ENCODE results near the gene AEBP1.

AEBP1 gene

GRCh38 chr7:44073664-44074348 lies 30.3 kb upstream of the AEBP1 start:
- H3K4me3 Mint-ChIP-seq: peak overlapping the region in 1 of 2 donors; percentile 31
- DNase-seq: peak in 2 of 3 experiments; percentile 64 to 65

GRCh38 chr7:44074349-44074695 lies 29.8 kb upstream of the AEBP1 start:
- ATAC-seq (replicated peaks) (peak; percentile 5), DNase-seq (no peak)
- Mint-ChIP-seq H3K27me3 (no peaks in the 10 kb centered on the region), H3K27ac (peak overlapping the region in 1 of 2 donors; percentile 91), H3K4me1 (ENCODE audit: low read depth in 2 of 2) (peaks cover 16 to 29% of the 10 kb centered on the region in 2 donors), H3K4me3 (peak overlapping the region in 1 of 2 donors; percentile 31), H3K9me3 (no peaks in the 10 kb centered on the region), H3K36me3 (ENCODE audit: insufficient read depth) (peaks cover 53% of the 10 kb centered on the region)

More at GRCh38 chr7:44073664-44074348, 30.3 kb upstream of the AEBP1 start:
- Mint-ChIP-seq H3K27me3 (no peaks in the 10 kb centered on the region), H3K9me3 (no peaks in the 10 kb centered on the region), H3K36me3 (ENCODE audit: insufficient read depth) (peaks cover 50% of the 10 kb centered on the region), H3K4me1 (ENCODE audit: low read depth in 2 of 2) (peaks cover 16 to 29% of the 10 kb centered on the region in 2 donors), H3K27ac (peak overlapping the region in 1 of 2 donors; percentile 91)
- peak; percentile 94 for ATAC-seq (replicated peaks)

DNA sequence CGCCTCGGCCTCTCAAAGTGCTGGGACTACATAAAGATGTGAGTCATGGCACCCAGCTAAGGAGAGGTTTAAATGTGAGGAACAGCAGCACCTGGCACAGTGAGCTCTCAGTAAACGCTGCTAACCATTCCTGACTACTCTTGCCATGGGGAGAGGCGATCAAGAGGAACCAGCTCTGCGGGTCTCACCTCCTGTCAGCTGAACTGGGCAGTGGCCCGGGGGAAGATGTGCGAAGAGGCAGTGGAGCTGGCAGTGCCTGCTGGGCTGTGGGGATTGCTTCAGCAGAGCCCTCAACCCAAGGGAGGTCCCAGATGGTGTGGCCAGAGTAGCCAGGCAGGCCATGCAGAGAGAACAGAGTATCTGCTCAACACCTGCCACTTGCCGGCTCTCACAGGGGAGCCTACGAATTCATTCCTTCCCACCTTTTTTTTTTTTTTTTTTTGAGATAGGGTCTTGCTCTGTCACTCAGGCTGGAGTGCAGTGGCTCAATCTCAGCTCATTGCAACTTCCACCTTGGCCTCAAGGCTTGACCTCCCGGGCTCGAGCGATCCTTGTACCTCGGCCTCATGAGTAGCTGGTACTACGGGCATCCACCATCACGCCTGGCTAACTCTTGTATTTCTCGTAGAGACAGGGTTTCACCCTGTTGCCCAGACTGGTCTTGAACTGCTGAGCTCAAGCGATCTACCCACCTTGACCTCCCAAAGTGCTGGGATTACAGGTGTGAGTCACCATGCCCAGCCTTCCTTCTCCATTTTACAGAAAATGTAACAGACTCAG lies 28.7 kb upstream of the AEBP1 start:
- peaks cover 53% of the 10 kb centered on the region for H3K36me3 Mint-ChIP-seq (ENCODE audit: insufficient read depth)
- H3K9me3 Mint-ChIP-seq: no peaks in the 10 kb centered on the region
- peak overlapping the region in 1 of 2 donors; percentile 91 for H3K27ac Mint-ChIP-seq
- DNase-seq (no peak), ATAC-seq (replicated peaks) (no peak)
- H3K27me3 Mint-ChIP-seq: no peaks in the 10 kb centered on the region
- peaks cover 18 to 30% of the 10 kb centered on the region in 2 donors for H3K4me1 Mint-ChIP-seq (ENCODE audit: low read depth in 2 of 2)
- H3K4me3 Mint-ChIP-seq: no peak overlapping the region

DNA sequence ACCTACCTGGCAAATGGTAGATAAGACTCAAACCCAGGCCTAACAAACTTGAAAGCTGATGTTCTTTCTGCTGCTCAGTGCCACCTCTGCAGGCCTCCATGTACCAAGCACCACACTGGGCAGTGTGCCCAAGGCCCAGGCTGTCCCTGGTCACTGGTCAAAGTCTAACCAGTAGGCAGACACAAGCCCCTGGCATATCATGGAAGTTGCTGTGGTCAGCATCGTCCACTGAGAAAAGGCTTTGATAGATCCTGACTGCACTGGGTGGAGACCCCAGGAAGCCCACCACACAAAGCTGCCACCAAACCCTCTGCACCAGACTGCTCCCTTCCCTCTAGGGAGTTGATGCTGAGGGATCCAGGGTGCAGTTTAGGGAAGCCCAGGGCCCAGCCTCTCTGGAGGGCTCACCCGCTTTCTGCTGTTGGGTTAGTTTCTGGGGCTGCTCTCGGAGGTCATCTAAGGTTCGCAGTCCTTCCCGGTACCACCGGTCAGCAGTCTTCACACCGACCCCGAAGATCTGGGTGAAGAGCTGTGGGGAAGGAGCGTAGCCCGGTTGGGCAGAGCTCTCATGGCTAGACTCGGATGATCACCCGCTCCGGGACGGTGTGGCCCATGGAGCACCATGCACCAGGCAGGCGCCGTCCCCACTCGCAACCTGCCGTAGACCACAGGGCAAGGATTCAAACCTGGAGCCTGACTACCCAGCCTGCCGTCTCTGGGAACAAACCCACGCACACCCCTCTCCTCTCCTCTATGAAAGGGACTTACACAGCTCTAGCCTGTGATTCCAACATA lies 27.8 kb upstream of the AEBP1 start:
- Mint-ChIP-seq H3K4me1 (ENCODE audit: low read depth in 2 of 2) (peaks cover 26 to 38% of the 10 kb centered on the region in 2 donors), H3K27ac (peak overlapping the region in 1 of 2 donors; percentile 51), H3K27me3 (no peaks in the 10 kb centered on the region), H3K36me3 (ENCODE audit: insufficient read depth) (peaks cover 57% of the 10 kb centered on the region), H3K9me3 (no peaks in the 10 kb centered on the region), H3K4me3 (no peak overlapping the region)
- ATAC-seq (replicated peaks) (no peak), DNase-seq (no peak)

GRCh38 chr7:44077061-44077460 lies 27.1 kb upstream of the AEBP1 start:
- peaks cover 27 to 40% of the 10 kb centered on the region in 2 donors for H3K4me1 Mint-ChIP-seq (ENCODE audit: low read depth in 2 of 2)
- H3K4me3 Mint-ChIP-seq: no peak overlapping the region
- ATAC-seq (replicated peaks) (no peak), DNase-seq (no peak)
- peak overlapping the region in 1 of 2 donors; percentile 51 for H3K27ac Mint-ChIP-seq
- H3K27me3 Mint-ChIP-seq: no peaks in the 10 kb centered on the region
- no peaks in the 10 kb centered on the region for H3K9me3 Mint-ChIP-seq
- H3K36me3 Mint-ChIP-seq (ENCODE audit: insufficient read depth): peaks cover 63% of the 10 kb centered on the region

DNA sequence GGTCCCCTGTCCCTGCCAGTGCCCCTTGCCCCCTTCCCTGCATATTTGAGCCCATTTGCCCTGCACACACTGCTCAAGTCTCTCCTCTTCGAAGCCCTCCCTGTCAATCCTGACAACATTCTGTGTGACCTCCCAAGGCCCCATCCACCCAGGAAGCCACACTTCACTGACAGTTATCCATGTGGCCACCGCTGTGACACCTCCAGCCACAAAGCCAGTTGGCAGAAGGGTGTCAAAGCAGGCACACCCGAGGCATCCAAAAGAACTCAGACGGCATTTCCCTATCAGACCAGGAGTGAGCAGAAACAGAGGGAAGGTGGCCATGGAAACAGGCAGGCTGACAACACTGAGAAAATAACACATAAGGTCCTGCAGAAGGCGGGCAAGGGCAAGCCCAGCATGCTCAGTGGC lies 26.5 kb upstream of the AEBP1 start:
- H3K4me3 Mint-ChIP-seq: peak overlapping the region in 1 of 2 donors; percentile 35

GRCh38 chr7:44078521-44078920 lies 25.6 kb upstream of the AEBP1 start:
- Mint-ChIP-seq H3K36me3 (ENCODE audit: insufficient read depth) (peaks cover 60% of the 10 kb centered on the region), H3K27me3 (no peaks in the 10 kb centered on the region), H3K4me3 (no peak overlapping the region), H3K27ac (peak overlapping the region in 1 of 2 donors; percentile 68), H3K4me1 (ENCODE audit: low read depth in 2 of 2) (peaks cover 25 to 31% of the 10 kb centered on the region in 2 donors), H3K9me3 (no peaks in the 10 kb centered on the region)
- no peak for ATAC-seq (replicated peaks)
- no peak for DNase-seq

More for the DNA sequence above, 26.5 kb upstream of the AEBP1 start:
- DNase-seq: no peak
- H3K4me1 Mint-ChIP-seq (ENCODE audit: low read depth in 2 of 2): peaks cover 25 to 34% of the 10 kb centered on the region in 2 donors
- H3K9me3 Mint-ChIP-seq: no peaks in the 10 kb centered on the region
- H3K27ac Mint-ChIP-seq: peak overlapping the region in 1 of 2 donors; percentile 84
- no peak for ATAC-seq (replicated peaks)
- H3K36me3 Mint-ChIP-seq (ENCODE audit: insufficient read depth): peaks cover 63% of the 10 kb centered on the region
- H3K27me3 Mint-ChIP-seq: no peaks in the 10 kb centered on the region

DNA sequence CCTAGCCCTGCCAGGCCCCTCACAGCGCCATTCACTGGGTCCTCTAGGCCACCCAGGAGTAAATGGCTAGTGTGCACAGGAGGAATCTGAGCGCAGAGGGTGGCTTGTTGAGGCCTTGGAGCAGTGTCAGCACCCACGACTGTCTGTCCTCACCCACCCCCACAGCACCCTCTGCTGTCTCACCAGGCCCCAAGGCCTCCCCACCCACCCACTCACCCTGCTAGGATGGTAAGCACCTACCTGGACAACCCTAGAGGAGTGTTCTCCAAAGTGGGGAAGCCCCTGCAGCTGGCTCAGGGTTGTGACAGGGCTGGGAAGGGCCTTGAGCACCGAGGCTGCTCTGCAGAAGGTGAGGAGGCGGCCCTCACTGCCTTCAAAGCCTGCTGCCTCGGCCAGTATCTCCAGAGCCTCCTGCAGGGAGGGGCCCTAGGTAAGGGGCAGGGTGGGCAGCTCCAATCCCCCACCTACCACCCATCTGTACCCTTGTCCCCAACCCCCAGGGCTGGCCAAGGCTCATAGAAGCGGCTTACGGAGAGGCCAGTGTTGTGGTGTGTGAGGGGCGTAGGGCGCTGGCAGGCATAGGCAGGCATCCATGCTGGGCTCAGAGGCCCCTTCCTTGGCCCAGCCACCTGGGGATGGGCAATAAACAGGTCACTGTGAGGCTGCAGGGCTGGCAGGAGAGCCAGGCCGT lies 24.7 kb upstream of the AEBP1 start:
- Mint-ChIP-seq H3K27ac (peak overlapping the region in 1 of 2 donors; percentile 93), H3K4me1 (ENCODE audit: low read depth in 2 of 2) (peaks cover 25 to 29% of the 10 kb centered on the region in 2 donors), H3K36me3 (ENCODE audit: insufficient read depth) (peaks cover 54% of the 10 kb centered on the region), H3K9me3 (no peaks in the 10 kb centered on the region), H3K27me3 (no peaks in the 10 kb centered on the region), H3K4me3 (no peak overlapping the region)
- ATAC-seq (replicated peaks): no peak
- no peak for DNase-seq

DNA sequence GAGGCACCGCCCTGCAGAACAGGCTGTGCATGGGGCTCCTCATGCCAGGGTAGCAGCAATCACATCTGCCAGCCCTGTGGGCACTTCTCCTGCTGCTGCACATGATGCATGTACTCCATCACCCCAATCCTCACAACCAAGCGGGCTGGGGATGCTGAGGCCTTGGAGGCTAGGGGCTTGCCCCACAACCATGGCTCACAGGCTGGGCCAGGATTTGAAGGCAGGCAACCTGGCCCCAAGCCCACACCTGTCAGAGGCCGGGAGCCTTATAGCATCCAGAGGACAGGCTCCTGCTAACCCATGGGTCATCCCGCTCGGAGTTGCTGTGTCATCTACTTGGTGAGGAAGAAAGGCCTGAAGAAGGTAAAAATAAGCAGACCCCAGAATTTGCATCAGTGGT lies 24.0 kb upstream of the AEBP1 start:
- peak overlapping the region in 1 of 2 donors; percentile 93 for H3K27ac Mint-ChIP-seq
- no peak overlapping the region for H3K4me3 Mint-ChIP-seq
- no peaks in the 10 kb centered on the region for H3K27me3 Mint-ChIP-seq
- peaks cover 48% of the 10 kb centered on the region for H3K36me3 Mint-ChIP-seq (ENCODE audit: insufficient read depth)
- H3K4me1 Mint-ChIP-seq (ENCODE audit: low read depth in 2 of 2): peaks cover 25 to 28% of the 10 kb centered on the region in 2 donors
- no peaks in the 10 kb centered on the region for H3K9me3 Mint-ChIP-seq
- no peak for DNase-seq
- ATAC-seq (replicated peaks): no peak

DNA sequence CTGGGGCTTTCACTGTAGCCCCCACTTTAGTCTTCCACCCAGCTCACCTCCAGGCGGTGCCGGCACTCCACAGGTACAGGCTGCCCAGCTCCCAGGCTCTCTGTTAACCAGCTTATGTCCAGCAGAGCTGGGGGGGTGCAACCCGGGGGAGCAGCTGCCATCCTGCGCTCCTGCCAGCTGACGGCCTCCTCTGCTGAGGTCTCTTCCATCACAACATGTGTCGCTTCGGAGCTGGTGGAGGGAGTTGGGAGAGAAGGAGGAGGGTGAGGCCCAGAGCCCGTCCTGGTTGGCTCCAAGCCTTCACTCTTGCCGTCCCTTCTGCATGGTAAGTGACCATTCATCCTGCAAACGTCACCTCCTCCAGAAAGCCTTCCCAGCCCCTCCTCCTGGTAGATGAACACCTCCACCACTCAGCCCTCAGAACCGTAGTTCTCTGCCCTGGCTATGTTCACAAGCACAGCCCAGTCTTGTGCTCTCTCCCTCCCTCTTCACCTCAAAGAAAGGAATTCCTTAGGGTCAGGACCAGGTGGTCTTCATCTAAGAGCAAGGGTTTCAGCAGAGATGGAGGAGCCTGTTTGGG lies 23.4 kb upstream of the AEBP1 start:
- Mint-ChIP-seq H3K36me3 (ENCODE audit: insufficient read depth) (peaks cover 41% of the 10 kb centered on the region), H3K9me3 (no peaks in the 10 kb centered on the region), H3K4me3 (peak overlapping the region; percentile 91 to 94), H3K27me3 (no peaks in the 10 kb centered on the region), H3K4me1 (ENCODE audit: low read depth in 2 of 2) (peaks cover 25 to 28% of the 10 kb centered on the region in 2 donors), H3K27ac (peak overlapping the region; percentile 93 to 95)
- ATAC-seq (replicated peaks) (no peak), DNase-seq (no peak)

DNA sequence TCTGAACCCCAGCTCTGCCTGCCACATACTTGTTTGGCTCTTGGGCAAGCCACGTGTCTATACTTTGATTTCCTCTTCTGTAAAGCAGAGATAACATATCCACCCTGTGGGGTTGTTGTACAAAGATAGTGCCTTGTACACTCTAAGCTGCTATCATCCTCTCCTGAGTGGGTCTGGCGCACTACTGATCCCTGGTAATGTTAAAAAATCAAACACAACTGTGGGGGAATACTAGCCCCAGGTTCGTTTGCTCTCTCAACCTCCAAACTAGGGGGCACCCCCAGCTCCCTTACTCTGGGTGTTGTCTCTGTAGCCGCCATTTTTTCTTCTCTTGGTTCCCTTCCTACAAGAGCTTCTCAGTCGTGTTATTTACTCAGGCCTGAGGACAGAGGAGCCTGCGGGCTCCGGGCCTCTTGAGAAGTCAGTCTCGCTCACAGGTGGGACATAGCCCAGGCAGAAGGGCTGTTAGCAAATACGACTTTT lies 22.8 kb upstream of the AEBP1 start:
- Mint-ChIP-seq H3K27me3 (no peaks in the 10 kb centered on the region), H3K4me3 (peak overlapping the region; percentile 91 to 94), H3K9me3 (no peaks in the 10 kb centered on the region), H3K36me3 (ENCODE audit: insufficient read depth) (peaks cover 36% of the 10 kb centered on the region), H3K4me1 (ENCODE audit: low read depth in 2 of 2) (peaks cover 25 to 28% of the 10 kb centered on the region in 2 donors), H3K27ac (peak overlapping the region; percentile 93 to 95)
- ATAC-seq (replicated peaks): no peak
- peak in 1 of 3 experiments; percentile 33 for DNase-seq

DNA sequence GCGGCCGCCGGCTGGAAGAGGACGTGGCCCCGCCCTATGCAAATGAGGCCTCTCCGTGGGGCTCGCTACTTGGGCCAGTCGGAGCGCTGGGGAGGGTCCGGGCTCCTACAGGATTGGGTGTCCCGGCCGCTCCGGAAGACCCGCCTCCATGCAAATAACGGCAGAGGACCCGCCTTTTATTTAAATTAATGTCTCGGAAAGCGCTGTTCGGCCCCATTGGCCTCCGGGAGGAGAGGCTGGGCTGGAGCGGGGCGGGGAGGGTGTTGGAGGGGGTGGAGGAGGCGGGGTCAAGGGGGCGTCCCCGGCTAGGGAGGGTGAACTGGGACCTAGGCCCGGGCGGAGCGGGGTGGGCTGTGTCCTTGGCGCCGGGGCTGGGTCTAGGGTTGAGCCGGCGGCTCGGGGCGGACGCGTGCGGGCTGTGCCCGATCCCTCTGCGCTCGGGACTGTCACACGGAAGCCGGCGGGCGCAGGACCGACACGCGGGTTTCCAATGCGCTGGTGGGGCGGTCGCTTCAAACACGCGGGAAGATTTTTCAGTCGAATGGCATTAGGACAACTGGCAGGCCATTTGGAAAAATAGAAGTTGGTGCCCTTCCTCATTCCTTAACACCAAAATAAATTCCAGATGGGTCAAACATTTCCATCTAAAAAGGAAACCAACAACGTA lies 21.5 kb upstream of the AEBP1 start:
- H3K4me3 Mint-ChIP-seq: peak overlapping the region; percentile 91 to 94
- ATAC-seq (replicated peaks) (peak; percentile 89), DNase-seq (peak; percentile 92 to 96 (median 95))
- peaks cover 22 to 26% of the 10 kb centered on the region in 2 donors for H3K4me1 Mint-ChIP-seq (ENCODE audit: low read depth in 2 of 2)
- H3K9me3 Mint-ChIP-seq: no peaks in the 10 kb centered on the region
- H3K36me3 Mint-ChIP-seq (ENCODE audit: insufficient read depth): peaks cover 27% of the 10 kb centered on the region
- peak overlapping the region; percentile 93 to 95 for H3K27ac Mint-ChIP-seq
- H3K27me3 Mint-ChIP-seq: no peaks in the 10 kb centered on the region
